Activated CD8-positive, alpha-beta T cell treated with anti-CD3 and anti-CD28 coated beads for 36 hours (primary cell): ENCODE data around the gene PLG. TPM values are rescaled to one million over a fixed set of nuclear protein-coding genes. Genes with fewer than 3 reads are reported as not detected.

Experiments
- ATAC-seq: fragments of 200-7000 bp; cut with Tn5 transposase; one replicate; pipeline ENCODE4 v1.10.0; 2021; ENCODE audit warnings: mild to moderate bottlenecking, moderate library complexity
- CTCF ChIA-PET: fragments of 350-600 bp; sonication (Branson Sonifier 250); formaldehyde crosslinking; loops from one replicate; lab custom pipeline; 2021; ENCODE audit warnings: antibody characterized with exemption; lab: Charles Lee
- POLR2A ChIA-PET: fragments of 350-600 bp; sonication (Branson Sonifier 250); formaldehyde crosslinking; loops from one replicate; lab custom pipeline; 2021; ENCODE audit warnings: antibody characterized with exemption; lab: Charles Lee
- DNase-seq: peaks from one replicate; pipeline ENCODE4 v3.0.0-alpha.2; 2020
- H3K27ac Mint-ChIP-seq: one replicate; pipeline ENCODE4 v1.8.0; 2021; ENCODE audit warnings: mild to moderate bottlenecking, mixed read lengths
- H3K27me3 Mint-ChIP-seq: one replicate; pipeline ENCODE4 v1.8.0; 2021; ENCODE audit warnings: mixed read lengths
- H3K36me3 Mint-ChIP-seq: one replicate; pipeline ENCODE4 v1.8.0; 2021; ENCODE audit warnings: low read depth, mixed read lengths
- H3K4me1 Mint-ChIP-seq: one replicate; pipeline ENCODE4 v1.8.0; 2021; ENCODE audit warnings: low read depth, mixed read lengths
- H3K4me3 Mint-ChIP-seq: one replicate; pipeline ENCODE4 v1.8.0; 2021; ENCODE audit warnings: mild to moderate bottlenecking, moderate library complexity, mixed read lengths
- H3K9me3 Mint-ChIP-seq: one replicate; pipeline ENCODE4 v1.8.0; 2021; ENCODE audit warnings: mixed read lengths
- intact Hi-C: fragments of 100-400 bp; cut with micrococcal nuclease; formaldehyde crosslinking; loops from one replicate; pipeline ENCODE4 v1.10.0; 2022
- total RNA-seq, 2 experiments: library from RNA; stranded (reverse); gene quantifications; one replicate each; pipeline ENCODE4 v1.2.3, GENCODE V29; 2021
- TF ChIP-seq, protein P1 (sequence below): fragments of 200-600 bp; IDR thresholded peaks from one replicate; pipeline ENCODE4 v1.8.0; 2022; ENCODE audit warnings: antibody characterized with exemption, mild to moderate bottlenecking

PLG gene
- total RNA-seq, 2 experiments from 2014 or later: not detected

DNA sequence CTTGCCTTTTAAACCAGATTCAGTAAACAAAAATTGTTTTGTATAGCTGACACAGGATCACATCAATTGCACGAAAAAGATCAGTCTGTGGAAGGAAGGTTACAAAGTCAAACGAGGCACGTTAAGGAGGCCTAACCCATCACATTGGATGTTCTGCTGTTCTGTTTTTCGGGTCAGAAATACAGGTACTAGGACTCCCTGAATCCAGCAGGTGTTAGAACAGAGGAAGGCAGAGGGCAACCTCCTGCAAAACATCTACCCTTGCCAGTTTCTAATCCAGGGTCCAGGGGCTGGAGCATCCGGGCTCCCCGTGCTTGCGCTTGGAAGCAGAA lies 64.6 kb downstream of the PLG start:
- Mint-ChIP-seq H3K36me3 (no peaks in the 10 kb centered on the region), H3K27ac (no peak overlapping the region), H3K27me3 (peaks cover 32% of the 10 kb centered on the region), H3K4me1 (no peaks in the 10 kb centered on the region), H3K4me3 (no peak overlapping the region), H3K9me3 (peaks cover 5% of the 10 kb centered on the region)
- ATAC-seq: no peak
- ChIA-PET CTCF (interaction anchor here (1.0 to 1.7 kb wide), 5 partner anchors 10 to 604 kb away, joined by 3 to 10 read pairs (median 4); no protein-coding TSS in a partner anchor), POLR2A (no interaction called here)
- TF ChIP-seq, protein P1, sequence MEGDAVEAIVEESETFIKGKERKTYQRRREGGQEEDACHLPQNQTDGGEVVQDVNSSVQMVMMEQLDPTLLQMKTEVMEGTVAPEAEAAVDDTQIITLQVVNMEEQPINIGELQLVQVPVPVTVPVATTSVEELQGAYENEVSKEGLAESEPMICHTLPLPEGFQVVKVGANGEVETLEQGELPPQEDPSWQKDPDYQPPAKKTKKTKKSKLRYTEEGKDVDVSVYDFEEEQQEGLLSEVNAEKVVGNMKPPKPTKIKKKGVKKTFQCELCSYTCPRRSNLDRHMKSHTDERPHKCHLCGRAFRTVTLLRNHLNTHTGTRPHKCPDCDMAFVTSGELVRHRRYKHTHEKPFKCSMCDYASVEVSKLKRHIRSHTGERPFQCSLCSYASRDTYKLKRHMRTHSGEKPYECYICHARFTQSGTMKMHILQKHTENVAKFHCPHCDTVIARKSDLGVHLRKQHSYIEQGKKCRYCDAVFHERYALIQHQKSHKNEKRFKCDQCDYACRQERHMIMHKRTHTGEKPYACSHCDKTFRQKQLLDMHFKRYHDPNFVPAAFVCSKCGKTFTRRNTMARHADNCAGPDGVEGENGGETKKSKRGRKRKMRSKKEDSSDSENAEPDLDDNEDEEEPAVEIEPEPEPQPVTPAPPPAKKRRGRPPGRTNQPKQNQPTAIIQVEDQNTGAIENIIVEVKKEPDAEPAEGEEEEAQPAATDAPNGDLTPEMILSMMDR: no peak
- intact Hi-C loops: no loop called here
- DNase-seq: no peak

DNA sequence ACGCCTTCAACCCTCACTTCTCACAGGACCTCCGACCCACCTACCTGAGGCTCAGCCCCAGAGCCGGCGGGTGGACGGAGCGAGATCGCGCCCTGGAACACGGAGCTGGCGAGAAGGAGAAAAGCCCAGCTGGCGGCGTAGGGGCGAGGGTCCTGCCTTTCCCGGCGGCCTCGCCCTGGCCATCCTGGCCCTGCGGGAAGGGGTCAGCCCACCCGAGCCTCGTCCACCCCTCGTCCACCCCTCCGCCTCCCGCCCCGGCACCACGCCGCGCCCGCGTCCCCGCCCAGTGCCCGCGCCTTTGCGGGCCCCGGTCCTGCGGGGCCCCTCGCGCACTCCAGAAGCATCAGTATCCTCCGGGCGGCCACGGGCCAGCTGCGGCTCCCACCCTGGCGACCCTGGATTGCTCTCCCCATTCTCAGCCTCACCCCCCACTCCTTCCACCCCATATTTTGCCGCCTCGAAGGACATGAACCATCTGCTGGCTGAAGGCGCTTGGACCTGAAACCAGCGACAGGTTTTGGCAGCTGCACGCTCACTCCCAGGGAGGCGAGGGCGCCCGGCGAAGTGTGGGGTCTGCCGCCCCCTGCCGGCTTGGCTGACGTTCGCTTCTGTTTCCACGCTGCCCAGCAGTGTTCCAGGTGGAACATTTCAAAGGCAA lies 65.1 kb downstream of the PLG start:
- H3K27ac Mint-ChIP-seq: no peak overlapping the region
- peak; percentile 62 for DNase-seq
- H3K4me1 Mint-ChIP-seq: no peaks in the 10 kb centered on the region
- peaks cover 32% of the 10 kb centered on the region for H3K27me3 Mint-ChIP-seq
- TF ChIP-seq, protein P1: peak; percentile 75
- peaks cover 5% of the 10 kb centered on the region for H3K9me3 Mint-ChIP-seq
- intact Hi-C loops: no loop called here
- ChIA-PET POLR2A (no interaction called here), CTCF (interaction anchor here (1.2 to 1.7 kb wide), 5 partner anchors 10 to 604 kb away, joined by 3 to 10 read pairs (median 4); no protein-coding TSS in a partner anchor)
- H3K36me3 Mint-ChIP-seq: no peaks in the 10 kb centered on the region
- peak overlapping the region; percentile 43 for H3K4me3 Mint-ChIP-seq
- ATAC-seq: peak; percentile 75

DNA sequence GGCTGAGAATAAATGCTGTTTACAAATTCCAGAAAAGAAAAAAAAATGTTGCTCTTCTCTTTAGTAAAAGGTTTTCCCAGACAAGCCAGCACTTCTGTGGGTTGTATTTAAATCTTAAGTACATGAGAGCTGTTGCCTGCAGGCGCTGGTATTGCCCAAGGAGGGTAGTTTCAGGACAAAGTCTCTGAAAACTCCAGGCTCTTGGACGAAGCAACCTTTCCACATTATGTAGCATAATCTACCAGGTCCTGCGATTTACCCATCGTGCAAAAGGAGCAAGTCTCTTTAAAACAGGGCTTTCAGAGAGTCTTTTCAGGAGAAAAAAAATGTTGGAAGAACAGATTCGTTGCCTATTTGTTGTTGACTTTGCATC lies 65.6 kb downstream of the PLG start:
- ChIA-PET CTCF (interaction anchor here (1.3 to 1.7 kb wide), 3 partner anchors 9 to 16 kb away, joined by 4 to 10 read pairs (median 7); no protein-coding TSS in a partner anchor), POLR2A (no interaction called here)
- TF ChIP-seq, protein P1: peak; percentile 32
- Mint-ChIP-seq H3K9me3 (peaks cover 2% of the 10 kb centered on the region), H3K4me1 (no peaks in the 10 kb centered on the region), H3K36me3 (no peaks in the 10 kb centered on the region), H3K27ac (no peak overlapping the region), H3K4me3 (no peak overlapping the region), H3K27me3 (peaks cover 31% of the 10 kb centered on the region)
- DNase-seq (no peak), ATAC-seq (no peak)
- intact Hi-C loops: no loop called here

DNA sequence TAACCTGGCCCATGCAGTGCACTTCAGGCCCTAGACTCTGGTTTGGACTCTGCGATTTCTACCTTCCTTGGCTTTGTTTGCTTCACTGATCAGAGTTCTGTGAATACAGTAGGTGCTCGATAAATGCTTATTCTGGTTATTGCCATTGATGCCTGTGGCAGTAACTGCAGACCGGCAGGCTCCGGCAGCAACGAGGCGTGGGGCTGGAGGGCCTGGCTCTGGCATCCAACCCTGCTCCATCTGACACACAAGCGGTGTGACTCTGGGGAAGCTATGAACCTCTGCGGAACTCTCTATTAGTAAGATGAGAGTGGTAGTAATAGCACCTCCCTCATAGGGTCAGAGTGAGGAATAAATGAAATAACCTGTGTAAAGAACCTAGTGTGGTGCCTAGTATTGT lies 66.1 kb downstream of the PLG start:
- Mint-ChIP-seq H3K36me3 (no peaks in the 10 kb centered on the region), H3K4me1 (no peaks in the 10 kb centered on the region), H3K4me3 (no peak overlapping the region), H3K9me3 (no peaks in the 10 kb centered on the region), H3K27ac (no peak overlapping the region), H3K27me3 (peaks cover 31% of the 10 kb centered on the region)
- TF ChIP-seq, protein P1: no peak
- POLR2A ChIA-PET: no interaction called here
- CTCF ChIA-PET: interaction anchor here (1.0 to 1.7 kb wide), 4 partner anchors 9 to 18 kb away, joined by 3 to 10 read pairs (median 6); no protein-coding TSS in a partner anchor
- DNase-seq: no peak
- intact Hi-C loops: no loop called here
- no peak for ATAC-seq

DNA sequence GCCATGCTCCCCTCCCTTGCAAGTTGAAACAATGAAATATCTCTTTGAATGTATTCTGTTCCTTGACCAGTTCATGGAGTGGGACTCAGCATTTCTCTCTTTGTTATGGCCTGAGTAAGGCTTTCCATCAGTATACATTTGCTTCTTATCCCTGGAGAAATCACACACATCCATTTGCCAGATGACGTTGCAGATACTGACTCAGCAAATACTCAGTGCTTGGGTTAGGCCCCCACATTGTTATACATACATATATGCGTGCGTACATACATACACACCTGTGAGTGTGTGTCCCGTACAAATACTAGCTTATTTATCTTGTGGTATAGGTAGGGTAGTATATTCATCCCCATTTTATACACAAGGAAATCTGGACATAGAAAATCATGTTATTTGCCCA lies 72.4 kb downstream of the PLG start:
- ATAC-seq: no peak
- Mint-ChIP-seq H3K4me3 (no peak overlapping the region), H3K27me3 (peaks cover 1% of the 10 kb centered on the region), H3K27ac (no peak overlapping the region), H3K9me3 (no peaks in the 10 kb centered on the region), H3K4me1 (no peaks in the 10 kb centered on the region), H3K36me3 (no peaks in the 10 kb centered on the region)
- TF ChIP-seq, protein P1: no peak
- ChIA-PET POLR2A (no interaction called here), CTCF (no interaction called here)
- intact Hi-C loops: no loop called here
- no peak for DNase-seq
